HEK293T (cell line): Measurements from ENCODE around the gene FAM76B.

Experiments used
- ARNT ChIP-seq: fragments of 450-650 bp; IDR thresholded peaks from 2 replicates; pipeline ENCODE4 v1.6.1; 2017; ENCODE audit warnings: mild to moderate bottlenecking
- ELF4 ChIP-seq: fragments of 450-650 bp; IDR thresholded peaks from 2 replicates; pipeline ENCODE4 v1.6.1; 2017; ENCODE audit warnings: antibody characterized with exemption

- TF ChIP-seq ELF4 (no peak), ARNT (no peak)
Observed at GRCh38 chr11:95751515-95751914, 38.1 kb downstream of the FAM76B start.
